ENCODE measurements around the gene MEIOSIN.

DNA sequence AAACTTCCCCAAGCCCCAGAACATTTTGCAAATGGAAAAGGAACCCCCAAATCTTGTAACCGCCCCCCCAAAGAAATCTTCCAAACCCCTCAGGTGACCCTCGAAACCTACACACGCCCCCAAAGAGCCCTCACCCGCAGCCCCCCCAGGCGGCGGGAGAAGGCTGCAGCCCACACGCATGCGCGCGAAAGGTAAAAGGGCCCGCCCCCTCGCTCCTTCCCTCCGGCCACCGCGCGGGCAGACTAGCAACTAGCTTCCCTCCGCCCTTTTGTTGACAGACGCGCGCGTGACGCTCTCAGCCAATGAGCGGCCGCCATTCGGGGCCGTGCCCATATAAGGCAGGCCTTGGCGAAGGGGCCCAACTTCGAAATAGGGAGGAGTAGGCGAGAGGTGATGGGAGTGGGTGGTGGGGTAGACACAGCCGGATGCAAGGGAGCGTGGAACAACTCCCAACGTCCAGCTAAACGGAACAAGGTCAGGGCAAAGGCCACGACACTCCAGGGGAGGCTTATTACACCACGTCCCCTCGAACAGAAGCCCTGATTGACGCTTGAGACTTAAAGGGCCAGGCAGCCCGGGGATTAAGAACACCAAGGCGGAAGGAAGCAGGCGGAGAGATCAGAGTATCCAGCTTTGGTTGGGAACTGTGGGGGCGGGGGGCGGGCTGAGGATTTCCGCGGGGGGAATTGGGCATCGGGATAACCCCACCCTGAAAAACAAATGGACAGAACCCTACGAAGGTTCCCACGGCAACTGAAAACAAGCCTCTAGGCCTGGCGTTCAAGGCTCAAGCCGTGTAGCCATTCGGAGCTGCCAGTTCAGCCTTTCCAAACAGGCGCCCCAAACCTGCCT, 15.9 kb upstream of the MEIOSIN start:
- TF ChIP-seq, protein P1, sequence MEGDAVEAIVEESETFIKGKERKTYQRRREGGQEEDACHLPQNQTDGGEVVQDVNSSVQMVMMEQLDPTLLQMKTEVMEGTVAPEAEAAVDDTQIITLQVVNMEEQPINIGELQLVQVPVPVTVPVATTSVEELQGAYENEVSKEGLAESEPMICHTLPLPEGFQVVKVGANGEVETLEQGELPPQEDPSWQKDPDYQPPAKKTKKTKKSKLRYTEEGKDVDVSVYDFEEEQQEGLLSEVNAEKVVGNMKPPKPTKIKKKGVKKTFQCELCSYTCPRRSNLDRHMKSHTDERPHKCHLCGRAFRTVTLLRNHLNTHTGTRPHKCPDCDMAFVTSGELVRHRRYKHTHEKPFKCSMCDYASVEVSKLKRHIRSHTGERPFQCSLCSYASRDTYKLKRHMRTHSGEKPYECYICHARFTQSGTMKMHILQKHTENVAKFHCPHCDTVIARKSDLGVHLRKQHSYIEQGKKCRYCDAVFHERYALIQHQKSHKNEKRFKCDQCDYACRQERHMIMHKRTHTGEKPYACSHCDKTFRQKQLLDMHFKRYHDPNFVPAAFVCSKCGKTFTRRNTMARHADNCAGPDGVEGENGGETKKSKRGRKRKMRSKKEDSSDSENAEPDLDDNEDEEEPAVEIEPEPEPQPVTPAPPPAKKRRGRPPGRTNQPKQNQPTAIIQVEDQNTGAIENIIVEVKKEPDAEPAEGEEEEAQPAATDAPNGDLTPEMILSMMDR (conservative IDR thresholded peaks at IDR 0.05; ENCODE audit: low read depth, low read length): peak; percentile 27; the same call in 1 of the 2 replicates
- no peak for TF ChIP-seq EZH2 (IDR thresholded peaks at IDR 0.05; ENCODE audit: borderline replicate concordance, low read depth, low read length, poor library complexity, severe bottlenecking)

All from A673 (cell line).